Spinal cord (tissue), 10 donors: ENCODE data around the gene PRDM16. TPM values are rescaled to one million over a fixed set of nuclear protein-coding genes. Genes with fewer than 3 reads are reported as not detected.

Experiments
- DNase-seq, 6 donors: peaks; one replicate each; pipeline versions ENCODE4 v3.0.0 to v3.0.0-alpha.2; 2013 to 2015; ENCODE audit warnings: low spot score in 6 of 6, low read depth in 4 of 6
- H3K27ac ChIP-seq: one replicate; pipeline ENCODE4 v1.5.1; 2013; ENCODE audit warnings: low read depth, low read length, control low read depth
- H3K27me3 ChIP-seq: one replicate; pipeline ENCODE4 v1.6.1; 2013; ENCODE audit warnings: low read length; ENCODE audit not compliant: control insufficient read depth, insufficient read depth
- H3K36me3 ChIP-seq: one replicate; pipeline ENCODE4 v1.6.1; 2013; ENCODE audit warnings: low read length; ENCODE audit not compliant: control insufficient read depth, insufficient read depth
- H3K4me1 ChIP-seq: one replicate; pipeline ENCODE4 v1.6.1; 2013; ENCODE audit warnings: low read length; ENCODE audit not compliant: control insufficient read depth, insufficient read depth
- H3K4me3 ChIP-seq: one replicate; pipeline ENCODE4 v1.5.1; 2013; ENCODE audit warnings: low read depth, low read length, control low read depth
- H3K9me3 ChIP-seq: one replicate; pipeline ENCODE4 v1.6.1; 2013; ENCODE audit warnings: low read length; ENCODE audit not compliant: control insufficient read depth, insufficient read depth
- WGBS: methylation state at CpG from one replicate; pipeline ENCODE4 v1.1.5; 2013; ENCODE audit warnings: missing lambda C conversion rate; ENCODE audit not compliant: insufficient coverage; 5-methylcytosine and 5-hydroxymethylcytosine counted together
- polyA plus RNA-seq, 2 donors: library from polyadenylated mRNA; unstranded; fragments of 120-200 nt; gene quantifications; one replicate each; pipeline ENCODE4 v1.2.1, GENCODE V29; 2013; ENCODE audit not compliant: insufficient read length in 2 of 2
- total RNA-seq, 2 donors: library from RNA; depleted of rRNA in 1 of 2; stranded (reverse); fragments of 120-200 nt in 1 of 2; fragments of >200 nt in 1 of 2; gene quantifications; one replicate each; pipeline versions ENCODE4 v1.2.3 to v1.2.4, GENCODE V29; 2013 to 2014
- donor health status: healthy.

Gene PRDM16
- total and polyA plus RNA-seq, 4 donors: 6.1 to 8.3 (median 7.3) TPM

DNA sequence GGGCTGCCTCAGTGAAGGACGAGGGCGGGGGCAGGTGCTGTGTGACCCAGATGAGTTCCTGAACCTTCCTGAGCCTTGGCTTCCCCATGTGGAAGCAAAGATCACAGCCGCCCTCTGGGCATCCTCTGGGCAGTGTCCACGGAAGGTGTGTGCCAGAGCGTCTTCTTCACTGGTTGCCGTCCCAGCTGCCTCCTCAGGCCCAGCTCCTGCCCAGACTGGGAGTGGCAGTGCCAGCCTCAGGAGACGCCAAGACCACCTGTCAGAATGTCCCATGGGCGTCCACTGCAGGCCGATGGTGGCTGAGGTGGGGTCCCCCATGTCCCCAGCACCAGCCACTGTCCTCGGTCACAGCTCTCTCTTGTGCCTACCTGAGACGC lies 395.6 kb downstream of the PRDM16 start:
- 93% methylated on average over 11 of the region's 11 CpGs for WGBS
- Histone ChIP-seq H3K27me3 (no peaks in the 10 kb centered on the region), H3K27ac (no peak overlapping the region), H3K4me3 (no peak overlapping the region), H3K9me3 (no peaks in the 10 kb centered on the region), H3K4me1 (peaks cover 38% of the 10 kb centered on the region), H3K36me3 (no peaks in the 10 kb centered on the region)
- DNase-seq: no peak

DNA sequence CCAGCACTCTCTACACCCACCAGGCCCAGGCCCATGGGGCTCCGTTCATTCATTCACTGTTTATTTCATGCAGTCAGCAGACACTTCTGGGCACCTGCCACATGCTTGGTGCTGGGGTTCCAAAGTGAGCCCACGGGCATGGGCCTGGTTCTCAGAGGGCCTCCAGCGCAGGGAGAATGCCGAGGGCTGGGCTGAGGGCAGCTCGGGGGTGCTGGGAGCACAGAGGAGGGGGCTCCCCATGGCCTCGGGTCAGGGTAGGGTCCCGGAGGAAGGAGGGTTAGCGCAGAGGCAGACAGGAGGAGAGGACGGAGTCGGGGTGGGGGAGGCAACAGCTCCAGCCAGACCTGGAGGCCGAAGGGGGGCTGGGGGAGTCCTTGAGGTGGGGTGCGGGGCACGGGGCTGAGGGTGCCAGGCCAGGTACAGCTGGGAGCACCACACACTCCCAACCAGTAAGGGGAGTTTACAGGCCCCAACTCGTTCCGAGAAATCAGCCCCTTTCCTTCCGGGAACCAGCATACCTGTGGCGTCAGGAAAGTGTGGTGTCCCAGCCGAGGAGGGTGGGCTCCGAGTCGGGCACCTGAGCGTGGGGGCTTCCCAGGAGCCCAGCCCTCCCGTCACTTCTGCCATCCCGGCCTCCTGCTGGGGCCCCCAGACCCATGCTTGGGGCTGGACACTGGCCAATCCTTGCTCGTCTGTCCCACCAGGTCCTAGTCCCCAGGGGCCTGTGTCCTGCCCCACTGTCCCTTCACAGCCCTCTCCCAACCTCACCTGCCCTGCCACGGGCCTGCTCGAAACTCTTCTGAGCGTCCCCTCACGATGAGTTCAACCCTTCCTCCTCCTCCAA lies 396.3 kb downstream of the PRDM16 start:
- Histone ChIP-seq H3K36me3 (no peaks in the 10 kb centered on the region), H3K9me3 (no peaks in the 10 kb centered on the region), H3K4me3 (no peak overlapping the region), H3K27ac (no peak overlapping the region), H3K27me3 (no peaks in the 10 kb centered on the region), H3K4me1 (peaks cover 35% of the 10 kb centered on the region)
- DNase-seq: no peak
- WGBS: 81% methylated on average over 23 of the region's 28 CpGs

DNA sequence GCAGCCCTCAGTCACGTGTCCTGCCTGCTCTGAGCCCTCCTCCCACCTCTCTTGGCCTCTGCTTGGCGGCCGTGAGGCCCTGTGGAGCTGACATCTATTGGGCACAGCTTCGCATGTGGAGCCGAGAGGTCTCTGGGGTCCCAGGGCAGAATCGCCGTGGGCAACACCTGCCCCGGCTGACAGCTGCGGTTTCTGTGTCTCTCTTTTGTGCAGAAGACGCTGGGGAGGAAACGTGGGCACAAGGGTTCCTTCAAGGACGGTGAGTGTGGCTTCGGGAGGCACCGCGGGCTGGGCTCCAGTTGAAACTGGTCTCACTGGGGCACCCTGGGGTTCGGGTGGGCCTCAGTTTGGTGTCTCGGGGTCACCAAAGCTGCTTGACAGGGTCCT lies 396.9 kb downstream of the PRDM16 start:
- H3K27ac ChIP-seq: peak overlapping the region; percentile 84
- WGBS: 65% methylated on average over 17 of the region's 17 CpGs
- H3K4me1 ChIP-seq: peaks cover 36% of the 10 kb centered on the region
- H3K9me3 ChIP-seq: no peaks in the 10 kb centered on the region
- no peak for DNase-seq
- H3K4me3 ChIP-seq: no peak overlapping the region
- H3K36me3 ChIP-seq: no peaks in the 10 kb centered on the region
- no peaks in the 10 kb centered on the region for H3K27me3 ChIP-seq

DNA sequence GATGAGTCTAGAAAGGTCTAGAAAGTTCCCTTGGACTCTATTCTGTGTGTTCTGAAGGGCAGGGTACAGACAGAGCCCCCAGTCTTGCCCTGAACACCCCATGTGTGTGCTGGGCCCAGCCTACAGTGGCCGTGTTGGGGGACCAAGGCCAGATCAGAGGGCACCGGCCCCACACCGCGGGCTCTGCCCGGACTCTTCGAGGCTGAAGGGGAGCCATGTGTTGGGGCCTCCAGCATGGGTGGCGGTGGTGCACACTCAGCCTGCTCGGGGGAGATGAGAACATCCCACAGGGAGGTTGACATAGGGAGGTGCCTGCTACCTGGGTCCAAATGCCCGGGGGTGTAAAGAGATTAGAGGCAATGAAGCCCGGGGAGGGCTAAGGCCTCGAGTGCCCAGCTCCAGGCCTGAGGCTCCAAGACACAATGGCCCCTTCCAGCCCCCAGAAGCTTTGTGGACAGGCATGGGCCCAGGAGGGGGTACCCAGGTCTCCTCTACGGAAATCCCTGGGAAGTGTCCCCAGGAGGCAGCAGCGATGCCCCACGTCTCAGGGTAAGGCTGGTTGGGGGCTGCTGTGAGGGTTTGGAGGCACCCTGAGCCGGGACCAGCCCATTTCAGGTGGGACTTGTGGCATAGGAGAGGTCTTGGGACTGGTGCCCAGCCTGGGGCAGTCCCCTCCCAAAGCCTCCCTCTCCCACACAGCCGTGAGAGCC lies 397.5 kb downstream of the PRDM16 start:
- Histone ChIP-seq H3K4me3 (no peak overlapping the region), H3K4me1 (peaks cover 42% of the 10 kb centered on the region), H3K27ac (peak overlapping the region; percentile 84), H3K36me3 (no peaks in the 10 kb centered on the region), H3K27me3 (no peaks in the 10 kb centered on the region), H3K9me3 (no peaks in the 10 kb centered on the region)
- WGBS: 89% methylated on average over 15 of the region's 16 CpGs
- no peak for DNase-seq

DNA sequence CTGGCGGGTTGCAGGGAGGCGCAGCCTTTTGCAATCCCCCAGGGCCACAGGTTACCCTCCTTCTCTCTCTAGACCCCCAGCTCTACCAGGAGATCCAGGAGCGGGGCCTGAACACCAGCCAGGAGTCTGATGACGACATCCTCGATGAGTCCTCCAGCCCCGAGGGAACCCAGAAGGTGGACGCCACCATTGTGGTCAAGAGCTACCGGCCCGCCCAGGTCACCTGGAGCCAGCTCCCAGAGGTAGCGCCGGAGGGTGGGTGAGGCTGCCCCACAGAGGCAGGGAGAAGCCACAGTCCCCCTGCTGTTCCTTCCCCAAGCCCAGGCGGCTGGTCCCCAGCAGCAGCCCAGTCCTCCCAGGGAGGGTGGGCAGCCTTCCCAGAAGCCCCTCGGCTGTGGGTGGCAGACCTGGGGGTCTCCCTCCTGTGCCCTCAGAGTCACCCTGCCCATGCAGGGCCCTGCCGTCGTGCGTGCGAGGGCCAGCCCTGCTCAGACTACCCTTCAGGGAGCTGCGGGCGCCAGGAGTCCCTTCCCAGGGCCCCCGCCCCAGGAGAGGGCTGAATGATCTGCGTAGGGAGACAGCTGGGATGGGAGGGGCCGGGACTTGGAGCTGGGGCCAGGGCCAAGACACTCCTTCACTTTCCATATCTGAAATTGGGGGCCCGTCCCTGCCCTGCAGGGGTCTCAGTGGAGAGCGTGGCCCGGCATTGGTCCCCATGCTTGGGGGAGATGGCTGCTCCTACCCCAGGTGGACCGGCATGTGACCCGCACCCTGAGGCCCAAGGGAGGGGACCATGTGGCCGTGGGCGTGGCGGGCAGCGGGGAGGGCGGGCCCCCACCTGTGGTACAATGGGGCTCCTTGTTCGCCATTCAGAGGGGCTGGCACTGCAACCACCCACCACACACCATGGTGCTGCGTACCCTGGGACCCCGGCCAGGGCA lies 398.4 kb downstream of the PRDM16 start:
- Histone ChIP-seq H3K9me3 (no peaks in the 10 kb centered on the region), H3K36me3 (no peaks in the 10 kb centered on the region), H3K27ac (peak overlapping the region; percentile 84), H3K4me3 (no peak overlapping the region), H3K4me1 (peaks cover 51% of the 10 kb centered on the region), H3K27me3 (no peaks in the 10 kb centered on the region)
- 77% methylated on average over 29 of the region's 35 CpGs for WGBS
- no peak for DNase-seq

DNA sequence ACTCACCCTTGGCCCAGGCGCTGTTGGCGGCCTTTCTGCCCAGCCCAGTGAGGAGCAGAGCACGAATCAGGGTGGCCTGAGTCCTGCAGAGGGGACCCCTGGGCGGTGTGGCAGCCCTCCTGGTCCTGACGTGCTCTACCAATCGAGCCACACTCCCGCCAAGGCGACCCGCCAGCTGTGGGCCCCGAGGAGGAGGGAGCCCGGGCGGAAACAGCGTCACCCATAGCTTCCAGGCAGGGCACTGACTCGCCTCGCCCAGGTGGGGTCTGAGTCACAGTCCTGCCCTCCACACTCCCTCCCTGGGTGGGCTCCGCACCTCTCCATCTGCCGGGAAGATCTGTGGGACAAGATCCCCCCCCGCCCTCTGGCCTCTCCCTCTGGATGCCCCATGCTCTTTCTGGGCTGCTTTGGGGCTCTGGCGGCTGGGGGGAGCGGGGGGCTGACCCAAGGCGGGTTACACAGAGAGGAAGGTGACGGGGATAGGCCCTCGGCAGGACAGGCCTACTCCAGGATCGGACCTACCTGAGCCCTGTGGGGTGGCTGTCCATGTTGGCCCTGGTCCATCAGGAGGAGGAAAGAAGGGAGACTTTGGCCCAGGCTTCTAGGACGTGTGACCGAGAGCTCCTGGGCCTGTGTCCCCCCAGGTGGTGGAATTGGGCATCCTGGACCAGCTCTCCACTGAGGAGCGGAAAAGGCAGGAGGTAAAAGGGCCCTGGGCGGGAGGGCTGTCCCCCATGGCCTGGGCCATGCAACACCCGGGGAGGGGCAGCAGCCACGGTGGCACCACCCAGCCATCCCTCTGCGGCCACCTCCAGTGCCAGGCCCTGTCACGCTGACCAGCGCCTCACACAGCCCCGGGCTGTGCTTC lies 399.5 kb downstream of the PRDM16 start:
- no peak for DNase-seq
- Histone ChIP-seq H3K36me3 (no peaks in the 10 kb centered on the region), H3K27ac (peak overlapping the region; percentile 84), H3K27me3 (no peaks in the 10 kb centered on the region), H3K4me3 (no peak overlapping the region), H3K9me3 (no peaks in the 10 kb centered on the region), H3K4me1 (peaks cover 60% of the 10 kb centered on the region)
- WGBS: 91% methylated on average over 31 of the region's 34 CpGs

DNA sequence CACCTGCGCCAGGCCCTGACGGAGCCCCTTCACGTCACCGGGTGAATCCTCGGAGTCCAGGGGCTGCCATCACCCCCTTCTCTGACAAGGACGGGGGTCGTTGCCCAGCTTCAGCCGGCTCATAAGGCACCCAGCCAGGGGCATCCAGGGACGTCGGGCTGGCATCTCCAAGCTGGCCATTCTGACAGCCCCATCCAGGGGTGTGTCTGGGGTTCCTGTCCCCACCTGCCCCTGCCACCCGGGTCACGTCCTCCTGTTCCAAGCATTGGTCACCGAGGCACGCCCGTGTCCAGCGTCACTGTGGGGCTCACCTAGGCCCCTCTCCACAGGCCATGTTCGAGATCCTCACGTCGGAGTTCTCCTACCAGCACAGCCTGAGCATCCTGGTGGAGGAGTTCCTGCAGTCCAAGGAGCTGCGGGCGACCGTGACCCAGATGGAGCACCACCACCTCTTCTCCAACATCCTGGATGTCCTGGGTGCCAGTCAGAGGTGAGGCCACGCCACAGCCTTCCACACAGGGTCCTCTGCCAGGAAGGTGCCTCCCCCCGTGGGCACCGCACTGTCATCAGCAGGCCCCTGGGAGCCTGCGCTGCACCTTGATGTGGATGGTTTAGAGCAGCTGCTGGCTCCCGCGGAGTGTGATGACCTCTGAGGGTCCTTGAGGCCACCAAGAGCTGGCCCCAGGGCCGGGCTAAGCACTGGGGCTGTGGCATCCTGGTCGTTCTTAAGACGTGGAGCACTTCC lies 400.3 kb downstream of the PRDM16 start:
- Histone ChIP-seq H3K4me1 (peaks cover 65% of the 10 kb centered on the region), H3K4me3 (no peak overlapping the region), H3K27me3 (no peaks in the 10 kb centered on the region), H3K9me3 (no peaks in the 10 kb centered on the region), H3K27ac (peak overlapping the region; percentile 25), H3K36me3 (no peaks in the 10 kb centered on the region)
- WGBS: 92% methylated on average over 31 of the region's 31 CpGs
- DNase-seq: no peak

DNA sequence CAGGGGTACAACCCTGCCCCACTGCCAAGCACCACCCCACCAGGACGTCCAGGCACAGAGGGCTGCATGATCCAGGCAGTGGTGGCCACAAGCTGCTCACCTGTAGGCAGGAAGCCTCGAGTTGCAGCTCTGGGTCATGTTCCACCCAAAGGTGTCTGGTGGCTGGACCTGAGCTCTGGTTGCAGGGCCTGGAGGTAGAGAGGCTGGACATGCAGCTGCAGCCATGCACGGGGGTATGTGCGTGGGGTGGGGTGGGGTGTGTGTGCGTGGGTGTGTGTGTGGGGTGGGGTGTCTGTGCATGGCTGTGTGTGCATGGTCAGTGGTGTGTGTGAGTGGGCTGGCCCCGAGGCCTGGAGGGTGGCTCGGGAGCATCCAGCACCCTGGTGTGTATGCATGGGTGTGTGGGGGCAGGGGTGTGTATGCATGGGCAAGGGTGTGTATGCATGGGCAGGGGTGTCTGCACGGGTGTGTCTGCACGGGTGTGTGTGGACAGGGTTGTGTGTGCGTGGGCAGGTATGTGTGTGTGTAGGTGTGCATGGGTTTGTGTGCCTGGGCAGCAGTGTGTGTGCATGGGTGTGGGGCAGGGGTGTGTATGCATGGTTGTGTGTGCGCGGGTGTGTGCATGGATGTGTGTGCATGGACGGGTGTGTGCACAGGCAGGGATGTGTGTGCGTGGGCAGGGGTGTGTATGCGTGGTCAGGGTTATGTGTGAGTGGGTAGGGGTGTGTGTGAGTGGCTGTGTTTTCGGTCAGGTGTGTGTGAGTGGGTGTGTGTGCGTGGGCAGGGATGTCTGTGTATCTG lies 401.0 kb downstream of the PRDM16 start:
- WGBS: 94% methylated on average over 17 of the region's 17 CpGs
- H3K27me3 ChIP-seq: no peaks in the 10 kb centered on the region

More for the DNA sequence above, 401.0 kb downstream of the PRDM16 start:
- Histone ChIP-seq H3K4me3 (no peak overlapping the region), H3K27ac (no peak overlapping the region), H3K9me3 (no peaks in the 10 kb centered on the region), H3K4me1 (peaks cover 65% of the 10 kb centered on the region), H3K36me3 (no peaks in the 10 kb centered on the region)
- DNase-seq: no peak
